Activated T-helper 1 cell treated with anti-CD3 and anti-CD28 coated beads, Interleukin-2, amount 50 U/mL, for 16 hours (primary cell): ENCODE measurements around the gene SEMA3B.

Experiments used
- DNase-seq, 2 donors: peaks; one replicate each; pipeline ENCODE4 v3.0.0-alpha.2; 2020; ENCODE audit warnings: low read depth in 1 of 2, low spot score in 1 of 2

The SEMA3B gene

DNA sequence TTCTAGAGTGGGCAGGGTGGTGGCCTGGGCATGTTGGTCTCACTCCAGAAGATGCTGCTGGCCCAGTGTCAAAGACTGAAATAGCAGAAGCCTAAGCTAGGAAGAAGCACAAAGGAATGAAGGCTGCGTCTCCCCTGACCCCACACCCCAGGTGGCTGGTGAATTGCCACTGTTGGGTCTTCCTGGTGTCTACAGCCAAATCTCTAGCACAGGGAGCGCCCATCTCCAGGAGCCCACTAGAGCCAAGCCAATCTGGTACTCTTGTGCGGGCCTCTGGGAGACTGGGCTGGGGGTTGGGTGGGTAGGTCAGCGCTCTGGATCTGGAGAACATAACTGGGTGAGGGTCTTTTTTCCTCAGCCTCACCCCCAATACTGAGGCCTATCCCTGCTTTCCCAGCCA, 58.2 kb downstream of the SEMA3B start:
- no peak for DNase-seq
